SJCRH30 (cell line): ENCODE data around the gene POFUT1. TPM values are rescaled to one million over a fixed set of nuclear protein-coding genes. Genes with fewer than 3 reads are reported as not detected.
A peak's percentile ranks its signal among the peaks of the same experiment; 100 is the strongest.
"Not testable (repeated sequence)": the region's sequence is repeated elsewhere in the genome, so short reads cannot be mapped to it uniquely, and the experiment has no call there.

Experiments
- DNase-seq, 2 experiments: peaks; one replicate each; pipeline ENCODE4 v3.0.0-alpha.2; 2015 to 2020
- H3K27ac ChIP-seq: fragments of 250-450 bp; sonication (Bioruptor Pico); 2 replicates; pipeline ENCODE4 v1.5.1; 2020; ENCODE audit warnings: mild to moderate bottlenecking, moderate library complexity
- H3K27me3 ChIP-seq: fragments of 250-450 bp; sonication (Bioruptor Pico); 2 replicates; pipeline ENCODE4 v1.5.1; 2020; ENCODE audit warnings: mild to moderate bottlenecking, moderate library complexity
- H3K36me3 ChIP-seq: fragments of 250-450 bp; sonication (Bioruptor Pico); 2 replicates; pipeline ENCODE4 v1.5.1; 2020; ENCODE audit warnings: mild to moderate bottlenecking, moderate library complexity
- H3K4me1 ChIP-seq: fragments of 250-450 bp; sonication (Bioruptor Pico); 2 replicates; pipeline ENCODE4 v1.5.1; 2020; ENCODE audit warnings: mild to moderate bottlenecking, moderate library complexity
- H3K4me3 ChIP-seq: fragments of 250-450 bp; sonication (Bioruptor Pico); 2 replicates; pipeline ENCODE4 v1.5.1; 2020; ENCODE audit warnings: mild to moderate bottlenecking, moderate library complexity
- H3K9me3 ChIP-seq: fragments of 250-450 bp; sonication (Bioruptor Pico); replicated peaks from 2 replicates; pipeline ENCODE4 v1.5.1; 2020; ENCODE audit warnings: mild to moderate bottlenecking, moderate library complexity
- total RNA-seq: library from RNA; depleted of rRNA; stranded (reverse); fragments of >200 nt; shearing (Covaris generic); gene quantifications from 2 replicates; pipeline ENCODE4 v1.2.3, GENCODE V29; 2014

The POFUT1 gene
- total RNA-seq, 1 experiment from 2014 or later = 66.6 TPM

DNA sequence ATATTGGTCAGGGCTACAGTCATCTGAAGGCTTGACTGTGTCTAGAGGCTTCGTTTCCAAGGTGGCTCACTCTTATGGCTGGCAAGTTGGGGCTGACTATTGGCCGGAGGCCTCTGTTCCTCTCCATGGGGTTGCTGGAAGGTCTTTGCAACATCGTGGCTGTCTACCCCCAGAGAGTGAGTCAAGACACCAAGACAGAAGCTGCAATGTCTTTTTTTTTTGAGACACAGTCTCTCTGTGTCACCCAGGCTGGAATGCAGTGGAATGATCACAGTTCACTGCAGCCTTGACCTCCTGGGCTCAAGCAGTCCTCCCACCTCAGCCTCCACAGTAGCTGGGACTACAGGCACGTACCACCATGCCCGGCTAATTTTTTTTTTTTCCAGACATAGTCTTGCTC lies 40.4 kb downstream of the POFUT1 start:
- no peak for DNase-seq
- H3K36me3 ChIP-seq = no peaks in the 10 kb centered on the region
- no peaks in the 10 kb centered on the region for H3K9me3 ChIP-seq
- no peaks in the 10 kb centered on the region for H3K27me3 ChIP-seq
- 0 out of 2 replicates have a peak, but pooled peaks cover 3% of the 10 kb centered on the region for H3K4me1 ChIP-seq
- H3K4me3 ChIP-seq = no peak overlapping the region
- no peak overlapping the region for H3K27ac ChIP-seq

- DNase-seq = no peak
- H3K4me3 ChIP-seq = no peak overlapping the region
Observed at GRCh38 chr20:32249030-32249738, 41.5 kb downstream of the POFUT1 start.

DNA sequence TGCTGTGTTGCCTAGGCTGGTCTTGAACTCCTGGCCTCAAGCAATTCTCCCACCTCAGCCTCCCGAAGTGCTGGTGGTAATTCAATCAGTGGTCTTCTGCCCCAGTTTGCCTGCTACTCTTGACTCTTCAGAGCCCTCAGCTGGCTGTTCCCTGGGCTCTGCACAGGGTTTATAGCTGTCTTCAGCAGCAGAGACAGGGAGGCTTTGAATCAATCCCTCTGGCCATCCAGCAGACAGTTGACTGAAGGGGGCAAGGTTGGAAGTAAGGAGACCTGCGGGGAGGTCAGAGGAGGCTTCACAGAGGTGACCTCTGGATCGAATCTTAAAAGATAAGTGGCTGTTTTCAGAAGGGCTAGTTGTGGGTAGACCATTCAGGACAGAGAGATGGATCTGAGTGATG lies 43.8 kb downstream of the POFUT1 start:
- Histone ChIP-seq H3K27me3 (no peaks in the 10 kb centered on the region), H3K4me3 (no peak overlapping the region), H3K9me3 (no peaks in the 10 kb centered on the region), H3K4me1 (peaks cover 15% of the 10 kb centered on the region), H3K36me3 (no peaks in the 10 kb centered on the region), H3K27ac (no peak overlapping the region)
- no peak for DNase-seq

More at GRCh38 chr20:32249030-32249738, 41.5 kb downstream of the POFUT1 start:
- Histone ChIP-seq H3K36me3 (no peaks in the 10 kb centered on the region), H3K4me1 (0 out of 2 replicates have a peak, but pooled peaks cover 3% of the 10 kb centered on the region), H3K9me3 (no peaks in the 10 kb centered on the region), H3K27me3 (no peaks in the 10 kb centered on the region), H3K27ac (no peak overlapping the region)

GRCh38 chr20:32252189-32252588 lies 44.5 kb downstream of the POFUT1 start:
- H3K27ac ChIP-seq = no peak overlapping the region
- no peaks in the 10 kb centered on the region for H3K27me3 ChIP-seq
- H3K4me3 ChIP-seq = no peak overlapping the region
- no peaks in the 10 kb centered on the region for H3K36me3 ChIP-seq
- no peaks in the 10 kb centered on the region for H3K9me3 ChIP-seq
- peaks cover 15% of the 10 kb centered on the region for H3K4me1 ChIP-seq
- DNase-seq = no peak

DNA sequence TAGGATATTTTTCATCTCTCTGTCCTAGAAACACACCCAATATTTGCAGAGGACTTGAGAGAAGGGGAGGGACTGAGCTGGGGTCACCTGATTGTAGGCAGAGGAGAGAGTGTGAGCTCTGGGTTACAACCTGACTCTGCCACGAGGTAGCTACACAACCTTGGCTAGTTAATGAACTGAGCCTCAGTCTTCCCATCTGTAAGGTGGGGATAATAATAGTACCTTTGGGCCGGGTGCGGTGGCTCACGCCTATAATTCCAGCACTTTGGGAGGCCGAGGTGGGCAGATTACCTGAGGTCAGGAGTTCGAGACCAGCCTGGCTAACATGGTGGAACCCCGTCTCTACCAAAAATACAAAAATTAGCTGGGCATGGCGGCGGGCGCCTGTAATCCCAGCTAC lies 53.3 kb downstream of the POFUT1 start:
- H3K4me3 ChIP-seq, DNase-seq, H3K9me3 ChIP-seq, H3K36me3 ChIP-seq, H3K27me3 ChIP-seq, H3K27ac ChIP-seq, H3K4me1 ChIP-seq: not testable (repeated sequence)

DNA sequence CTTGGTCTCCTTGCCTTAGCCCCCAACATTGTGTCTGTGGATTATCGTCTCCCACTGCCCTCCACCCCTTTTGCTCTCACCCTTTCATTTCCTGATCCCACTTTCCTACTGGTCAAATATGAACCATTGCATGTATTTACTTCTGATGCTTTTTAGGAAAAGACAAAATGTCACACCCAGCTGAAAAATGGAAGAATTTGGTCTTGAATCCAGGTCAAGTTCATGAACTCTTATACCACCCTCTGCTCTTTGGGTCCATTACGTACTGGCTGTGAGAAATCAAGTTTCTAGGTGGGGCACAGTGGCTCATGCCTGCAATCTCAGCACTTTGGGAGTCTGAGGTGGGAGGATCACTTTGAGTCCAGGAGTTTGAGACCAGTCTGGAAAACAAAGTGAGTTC lies 54.0 kb downstream of the POFUT1 start:
- no peaks in the 10 kb centered on the region for H3K9me3 ChIP-seq
- no peak overlapping the region for H3K27ac ChIP-seq
- no peak for DNase-seq
- H3K4me3 ChIP-seq = no peak overlapping the region
- no peaks in the 10 kb centered on the region for H3K27me3 ChIP-seq
- no peaks in the 10 kb centered on the region for H3K4me1 ChIP-seq
- no peaks in the 10 kb centered on the region for H3K36me3 ChIP-seq

GRCh38 chr20:32263398-32263954 lies 55.8 kb downstream of the POFUT1 start:
- no peaks in the 10 kb centered on the region for H3K4me1 ChIP-seq
- no peaks in the 10 kb centered on the region for H3K9me3 ChIP-seq
- H3K4me3 ChIP-seq = no peak overlapping the region
- H3K27me3 ChIP-seq = peaks cover 8% of the 10 kb centered on the region; the same call in 1 of the 2 replicates
- DNase-seq = no peak
- H3K27ac ChIP-seq = no peak overlapping the region
- H3K36me3 ChIP-seq = no peaks in the 10 kb centered on the region

DNA sequence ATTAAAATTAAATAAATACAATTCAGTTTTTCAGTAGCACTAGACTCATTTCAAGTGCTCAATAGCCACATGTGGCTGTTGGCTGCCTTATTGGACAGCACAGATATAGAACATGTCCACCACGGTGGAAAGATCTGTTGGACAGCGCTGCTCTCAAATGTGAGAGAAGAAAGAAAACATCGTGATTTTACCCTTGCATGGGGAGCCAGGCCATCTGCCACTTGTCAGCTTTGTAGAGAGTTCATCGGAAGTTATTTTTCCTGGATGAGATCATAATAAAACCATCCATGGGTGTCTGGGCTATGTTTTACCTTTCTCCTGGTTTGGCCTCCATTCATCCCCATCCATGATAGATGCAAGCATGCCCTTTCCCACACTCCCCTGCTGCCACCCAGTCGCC lies 63.9 kb downstream of the POFUT1 start:
- DNase-seq = no peak
- no peaks in the 10 kb centered on the region for H3K4me1 ChIP-seq
- H3K9me3 ChIP-seq = peaks cover 4% of the 10 kb centered on the region; the same call in 1 of the 2 replicates
- H3K27me3 ChIP-seq = peaks cover 12% of the 10 kb centered on the region; the same call in 1 of the 2 replicates
- no peak overlapping the region for H3K27ac ChIP-seq
- no peak overlapping the region for H3K4me3 ChIP-seq
- H3K36me3 ChIP-seq = no peaks in the 10 kb centered on the region

DNA sequence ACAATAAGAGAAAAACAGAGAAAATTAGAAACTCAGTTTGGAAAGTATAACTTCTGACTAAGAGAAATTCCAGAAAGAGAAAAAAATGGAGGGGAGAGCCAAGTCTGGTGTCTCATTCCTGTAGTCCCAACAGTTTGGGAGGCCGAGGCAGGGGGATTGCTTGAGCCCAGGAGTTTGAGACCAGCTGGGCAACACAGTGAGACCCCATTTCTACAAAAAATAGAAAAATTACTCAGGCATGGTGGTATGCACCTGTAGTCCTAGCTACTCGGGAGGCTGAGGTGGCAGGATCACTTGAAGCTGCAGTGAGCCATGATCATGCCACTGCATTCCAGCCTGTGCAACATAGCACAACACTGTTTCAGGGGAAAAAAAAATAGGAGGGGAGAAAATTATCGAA lies 66.7 kb downstream of the POFUT1 start:
- H3K4me3 ChIP-seq = no peak overlapping the region
- peaks cover 3% of the 10 kb centered on the region; the same call in 1 of the 2 replicates for H3K4me1 ChIP-seq
- peaks cover 4% of the 10 kb centered on the region; the same call in 1 of the 2 replicates for H3K9me3 ChIP-seq
- DNase-seq = no peak
- no peak overlapping the region for H3K27ac ChIP-seq
- 0 out of 2 replicates have a peak, but pooled peaks cover 5% of the 10 kb centered on the region for H3K27me3 ChIP-seq
- H3K36me3 ChIP-seq = no peaks in the 10 kb centered on the region

DNA sequence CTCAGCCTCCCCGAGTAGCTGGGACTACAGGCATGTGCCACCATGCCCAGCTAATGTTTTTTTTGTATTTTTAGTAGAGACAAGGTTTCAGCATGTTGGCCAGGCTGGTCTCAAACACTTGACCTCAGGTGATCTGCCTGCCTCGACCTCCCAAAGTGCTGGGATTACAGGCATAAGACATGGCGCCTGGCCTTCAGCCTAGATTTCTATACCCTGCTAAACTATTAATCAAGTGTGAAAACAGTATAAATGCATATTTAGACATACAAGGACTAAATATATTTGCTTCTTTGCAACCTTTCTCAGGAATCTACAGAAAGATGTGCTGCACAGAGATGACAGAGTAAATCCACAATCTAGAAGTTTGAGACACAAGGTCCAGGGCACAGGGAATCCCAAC lies 67.5 kb downstream of the POFUT1 start:
- DNase-seq, H3K4me3 ChIP-seq, H3K27ac ChIP-seq, H3K4me1 ChIP-seq, H3K9me3 ChIP-seq, H3K27me3 ChIP-seq, H3K36me3 ChIP-seq: not testable (repeated sequence)

DNA sequence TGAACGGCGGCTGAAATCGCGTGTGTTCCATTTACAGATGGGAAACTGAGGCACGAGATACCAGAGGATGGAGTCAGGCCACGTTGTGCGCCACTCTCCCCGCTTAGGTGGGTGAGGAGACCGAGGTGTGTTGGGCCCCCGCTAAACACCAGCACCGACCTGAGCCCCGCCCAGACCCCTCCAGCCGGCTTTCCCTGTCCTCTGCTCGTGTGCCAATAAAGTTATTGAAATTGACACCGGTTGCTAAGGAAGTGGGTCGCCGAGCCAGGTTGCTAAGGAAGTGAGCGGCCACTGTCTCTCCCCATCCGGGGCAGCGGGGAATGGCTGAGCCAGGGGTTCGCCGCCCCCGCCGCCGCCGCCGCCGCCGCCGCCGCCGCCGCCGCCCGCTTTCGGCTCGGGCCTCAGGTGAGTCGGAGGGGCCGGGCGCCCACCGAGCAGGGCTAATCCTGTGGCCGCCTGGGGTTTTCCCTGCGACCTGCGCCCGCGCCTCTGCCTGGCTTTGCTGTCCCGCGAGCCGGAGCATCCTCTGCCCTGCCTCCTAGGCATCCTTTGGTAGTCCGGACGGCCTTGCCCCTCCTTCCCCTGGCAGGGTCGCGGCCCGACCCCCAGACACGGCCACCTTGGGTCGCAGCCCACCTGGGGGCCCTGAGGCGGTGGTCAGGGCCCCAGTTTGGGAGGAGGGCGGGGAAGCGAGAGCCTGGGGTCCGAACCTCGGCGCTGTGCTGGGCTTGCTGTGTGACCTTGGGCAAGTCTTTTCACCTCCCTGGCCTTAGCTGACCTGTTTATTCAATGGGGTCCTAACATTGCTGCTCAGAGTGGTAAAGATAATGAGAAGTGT lies 69.9 kb downstream of the POFUT1 start, which contains the start of gene KIF3B:
Gene KIF3B, plus strand, starts transcription at position 291 of the 838 bp plus-strand sequence. CDS start 32,127 bp downstream, outside the sequence.
- Histone ChIP-seq H3K9me3 (peaks cover 4% of the 10 kb centered on the region; the same call in 1 of the 2 replicates), H3K27me3 (0 out of 2 replicates have a peak, but pooled peaks cover 5% of the 10 kb centered on the region), H3K36me3 (no peaks in the 10 kb centered on the region), H3K4me1 (peaks cover 3% of the 10 kb centered on the region; the same call in 1 of the 2 replicates), H3K27ac (no peak within 1 kb of the TSS), H3K4me3 (peak within 1 kb of the TSS; percentile 69)
- peak; percentile 94 to 95 for DNase-seq

DNA sequence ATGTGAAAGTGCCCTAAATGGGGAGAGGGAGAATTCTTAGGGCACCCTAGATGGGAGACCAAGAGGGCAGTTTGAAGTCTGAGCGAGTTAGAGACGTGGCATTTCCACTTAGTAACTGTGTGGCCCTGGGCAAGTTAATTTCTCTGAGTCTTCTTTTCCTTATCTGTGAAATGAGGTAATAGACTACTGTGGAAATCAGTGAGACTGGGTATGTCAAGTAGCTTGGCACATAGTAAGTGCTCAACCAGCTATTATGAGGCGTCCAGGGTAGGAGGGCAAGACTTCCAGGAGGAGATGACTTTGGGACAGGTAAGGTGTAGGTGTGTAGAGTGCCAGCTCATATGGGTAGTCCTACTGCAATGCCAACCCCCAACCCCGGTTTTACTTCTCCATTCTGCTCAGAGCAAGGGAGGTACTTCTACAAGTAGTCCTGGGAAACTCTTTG lies 70.5 kb downstream of the POFUT1 start:
- Histone ChIP-seq H3K27ac (no peak overlapping the region), H3K9me3 (peaks cover 4% of the 10 kb centered on the region; the same call in 1 of the 2 replicates), H3K27me3 (0 out of 2 replicates have a peak, but pooled peaks cover 5% of the 10 kb centered on the region), H3K4me1 (peaks cover 3% of the 10 kb centered on the region; the same call in 1 of the 2 replicates), H3K4me3 (peak overlapping the region; percentile 69), H3K36me3 (no peaks in the 10 kb centered on the region)
- DNase-seq = no peak

GRCh38 chr20:32281711-32282110 lies 74.0 kb downstream of the POFUT1 start:
- H3K27ac ChIP-seq = no peak overlapping the region
- H3K4me1 ChIP-seq = peaks cover 3% of the 10 kb centered on the region; the same call in 1 of the 2 replicates
- H3K27me3 ChIP-seq = no peaks in the 10 kb centered on the region
- no peaks in the 10 kb centered on the region for H3K9me3 ChIP-seq
- 0 out of 2 replicates have a peak, but pooled peaks cover 2% of the 10 kb centered on the region for H3K36me3 ChIP-seq
- no peak for DNase-seq
- H3K4me3 ChIP-seq = no peak overlapping the region

GRCh38 chr20:32282461-32282860 lies 74.8 kb downstream of the POFUT1 start:
- Histone ChIP-seq H3K27me3 (no peaks in the 10 kb centered on the region), H3K4me3 (no peak overlapping the region), H3K36me3 (0 out of 2 replicates have a peak, but pooled peaks cover 2% of the 10 kb centered on the region), H3K9me3 (no peaks in the 10 kb centered on the region), H3K4me1 (no peaks in the 10 kb centered on the region; the same call in 1 of the 2 replicates), H3K27ac (no peak overlapping the region)
- no peak for DNase-seq
